GM18861 (cell line): ENCODE data around the gene B4GALT5.
"Not testable (repeated sequence)": the region's sequence is repeated elsewhere in the genome, so short reads cannot be mapped to it uniquely, and the experiment has no call there.

Experiments used
- ATAC-seq: cut with Tn5 transposase; IDR thresholded peaks from one replicate; pipeline ENCODE4 v1.9.1; 2021; ENCODE audit not compliant: unreplicated experiment

Gene B4GALT5

DNA sequence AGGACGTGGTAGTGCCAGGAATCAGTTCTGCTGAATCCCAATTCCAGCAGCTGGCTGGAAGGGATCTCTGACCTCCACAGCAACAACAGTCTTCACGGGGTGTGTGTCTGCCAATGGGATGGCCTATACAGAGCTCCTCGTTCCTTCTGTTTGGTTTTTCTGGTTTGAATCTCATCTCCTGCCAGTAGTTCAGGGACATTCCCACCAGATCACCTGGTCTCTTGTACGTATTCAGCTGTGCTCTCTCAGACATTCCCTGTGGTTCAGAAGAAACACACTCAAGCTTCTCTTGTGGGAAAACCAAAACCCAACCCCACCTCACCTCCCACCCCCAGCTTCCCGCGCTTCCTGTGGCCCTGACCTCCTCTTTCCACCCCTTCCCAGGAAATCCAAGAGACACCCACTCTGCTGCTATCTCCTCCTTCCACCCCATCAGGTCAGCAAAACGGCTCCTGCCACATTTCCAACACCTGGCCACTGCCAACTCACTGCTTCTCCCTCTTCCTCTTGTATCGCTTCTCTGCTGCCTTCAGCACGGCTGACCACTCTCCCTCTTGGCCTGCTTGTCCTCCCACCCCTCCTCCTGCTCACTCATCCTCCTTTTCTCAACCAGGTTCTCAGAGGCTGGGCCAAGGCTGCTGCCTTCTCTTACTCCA is 82.5 kb downstream of the B4GALT5 start:
- peak; percentile 16 for ATAC-seq

DNA sequence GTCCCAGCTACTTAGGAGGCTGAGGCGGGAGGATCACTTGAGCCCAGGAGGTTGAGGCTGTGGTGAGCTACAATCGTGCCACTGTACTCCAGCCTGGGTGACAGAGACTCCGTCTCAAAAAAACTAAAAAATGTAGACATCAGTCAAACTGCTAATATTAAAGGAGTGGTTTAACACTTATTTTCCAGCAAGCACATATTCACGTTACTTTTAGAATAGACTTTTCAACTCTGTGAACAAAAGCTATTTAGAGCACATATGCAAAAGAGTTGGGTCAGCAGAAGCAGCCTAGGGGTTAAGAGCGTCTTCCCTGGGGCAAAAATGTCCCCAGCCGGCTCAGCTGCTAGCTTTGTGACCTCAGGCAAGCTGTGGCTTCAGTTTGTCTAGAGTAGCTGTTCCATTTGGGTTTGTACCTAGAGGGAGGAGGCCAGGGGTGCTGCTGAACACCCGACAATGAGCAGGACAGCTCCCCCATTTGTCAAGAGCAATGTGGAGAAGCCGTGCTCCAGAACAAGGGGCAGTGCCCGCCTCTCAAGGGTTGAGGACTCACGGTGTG is 83.2 kb downstream of the B4GALT5 start:
- ATAC-seq, result peak; percentile 77

DNA sequence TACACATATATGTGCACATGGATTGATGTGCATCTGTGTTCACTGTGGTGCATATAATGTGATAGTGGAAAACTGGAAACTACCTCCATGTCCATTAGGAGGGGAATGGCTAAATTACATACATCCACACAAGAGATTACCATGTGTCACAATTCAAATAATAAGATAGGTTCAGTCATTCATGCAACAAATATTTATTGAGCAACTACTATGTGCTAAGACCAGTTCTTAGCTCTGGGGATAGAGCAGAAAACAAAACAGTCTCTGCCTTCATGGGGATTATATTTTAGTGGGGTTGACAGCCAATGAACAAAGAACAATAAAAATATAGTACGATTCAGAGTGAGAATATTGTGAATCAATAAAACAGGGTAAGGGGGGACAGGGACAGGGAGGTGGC is 84.1 kb downstream of the B4GALT5 start:
- ATAC-seq, result no peak

DNA sequence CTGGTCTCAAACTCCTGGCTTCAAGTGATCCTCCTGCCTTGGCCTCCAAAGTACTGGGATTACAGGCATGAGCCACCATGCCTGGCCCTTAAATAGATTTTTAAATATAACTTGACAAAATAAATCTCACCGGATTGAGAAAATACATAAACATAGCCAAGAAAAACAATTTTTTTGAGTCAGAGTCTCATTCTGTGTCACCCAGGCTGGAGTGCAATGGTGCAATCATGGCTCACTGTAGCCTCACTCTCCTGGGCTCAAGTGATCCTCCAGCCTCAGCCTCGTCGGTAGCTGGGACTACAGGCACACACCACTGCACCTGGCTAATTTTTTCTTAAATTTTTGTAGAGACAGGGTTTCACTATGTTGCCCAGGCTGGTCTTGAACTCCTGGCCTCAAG is 85.4 kb downstream of the B4GALT5 start:
- ATAC-seq, result not testable (repeated sequence)

DNA sequence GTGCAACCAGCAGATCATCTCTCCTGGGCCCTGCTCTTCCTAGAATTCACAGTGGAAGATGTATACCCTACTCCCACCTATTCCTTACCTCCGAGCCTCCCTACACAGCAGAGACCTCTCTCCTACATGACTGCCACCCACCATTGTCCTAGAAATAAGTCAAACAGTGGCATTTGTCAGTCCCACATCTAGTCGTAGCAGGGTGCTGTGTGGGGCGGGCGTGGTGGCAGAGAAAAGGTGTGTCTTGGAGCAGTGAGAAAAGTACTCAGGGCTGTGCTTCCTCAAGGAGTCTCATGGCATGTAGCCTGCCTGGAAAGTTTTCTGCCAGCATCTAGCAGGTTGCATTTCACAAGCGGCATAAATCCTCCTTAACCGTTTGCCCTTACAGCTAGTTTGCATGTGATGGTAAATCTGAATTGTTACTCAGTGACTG is 86.3 kb downstream of the B4GALT5 start:
- no peak for ATAC-seq

DNA sequence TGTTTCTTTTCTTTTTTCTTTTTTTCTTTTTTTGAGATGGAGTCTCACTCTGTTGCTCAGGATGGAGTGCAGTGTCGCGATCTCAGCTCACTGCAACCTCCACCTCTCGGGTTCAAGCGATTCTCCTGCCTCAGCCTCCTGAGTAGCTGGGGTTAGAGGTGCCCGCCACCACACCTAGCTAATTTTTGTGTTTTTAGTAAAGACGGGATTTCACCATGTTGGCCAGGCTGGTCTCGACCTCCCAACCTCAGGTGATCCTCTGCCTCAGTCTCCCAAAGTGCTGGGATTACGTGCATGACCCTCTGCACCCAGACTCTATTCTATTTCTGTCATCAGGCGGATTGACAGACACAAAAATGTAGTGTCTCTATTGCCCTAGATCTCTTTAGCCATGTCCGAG is 88.7 kb downstream of the B4GALT5 start:
- ATAC-seq, result not testable (repeated sequence)

DNA sequence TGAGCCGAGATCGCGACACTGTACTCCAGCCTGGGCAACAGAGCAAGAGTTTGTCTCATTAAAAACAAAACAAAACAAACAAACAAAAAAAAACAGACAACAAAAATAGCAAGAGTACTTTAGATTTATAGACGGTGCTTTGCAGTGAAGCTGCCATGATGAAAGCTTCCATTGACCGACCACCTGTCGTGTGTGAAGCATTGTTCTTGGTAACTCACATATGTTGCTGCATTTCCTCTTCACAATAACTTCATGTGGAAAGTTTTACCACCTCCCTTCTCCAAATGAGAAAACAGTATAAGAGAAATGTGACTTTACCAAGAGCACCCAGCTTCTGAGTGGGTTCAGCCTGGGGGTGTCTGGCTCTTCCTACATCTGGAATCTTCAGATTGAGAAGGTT is 89.4 kb downstream of the B4GALT5 start:
- no peak for ATAC-seq

DNA sequence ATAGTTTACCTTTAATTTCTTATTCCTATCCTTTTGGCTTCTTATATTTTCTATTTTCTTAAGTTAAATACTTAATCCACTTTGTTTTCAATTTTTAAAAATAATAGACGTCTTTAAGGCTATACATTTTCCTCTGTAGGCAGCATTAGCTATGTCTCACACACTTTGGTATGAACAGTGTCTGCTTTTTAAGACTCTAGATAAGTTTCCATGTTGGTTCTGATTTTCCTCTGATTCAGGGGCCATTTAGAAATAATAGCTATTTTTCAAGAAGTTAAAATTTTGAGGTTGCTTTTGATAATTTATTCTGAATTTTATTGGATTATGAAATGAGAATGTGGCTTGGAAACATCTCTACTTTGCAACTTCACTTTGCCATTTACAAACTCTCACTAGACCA is 91.4 kb downstream of the B4GALT5 start:
- no peak for ATAC-seq

DNA sequence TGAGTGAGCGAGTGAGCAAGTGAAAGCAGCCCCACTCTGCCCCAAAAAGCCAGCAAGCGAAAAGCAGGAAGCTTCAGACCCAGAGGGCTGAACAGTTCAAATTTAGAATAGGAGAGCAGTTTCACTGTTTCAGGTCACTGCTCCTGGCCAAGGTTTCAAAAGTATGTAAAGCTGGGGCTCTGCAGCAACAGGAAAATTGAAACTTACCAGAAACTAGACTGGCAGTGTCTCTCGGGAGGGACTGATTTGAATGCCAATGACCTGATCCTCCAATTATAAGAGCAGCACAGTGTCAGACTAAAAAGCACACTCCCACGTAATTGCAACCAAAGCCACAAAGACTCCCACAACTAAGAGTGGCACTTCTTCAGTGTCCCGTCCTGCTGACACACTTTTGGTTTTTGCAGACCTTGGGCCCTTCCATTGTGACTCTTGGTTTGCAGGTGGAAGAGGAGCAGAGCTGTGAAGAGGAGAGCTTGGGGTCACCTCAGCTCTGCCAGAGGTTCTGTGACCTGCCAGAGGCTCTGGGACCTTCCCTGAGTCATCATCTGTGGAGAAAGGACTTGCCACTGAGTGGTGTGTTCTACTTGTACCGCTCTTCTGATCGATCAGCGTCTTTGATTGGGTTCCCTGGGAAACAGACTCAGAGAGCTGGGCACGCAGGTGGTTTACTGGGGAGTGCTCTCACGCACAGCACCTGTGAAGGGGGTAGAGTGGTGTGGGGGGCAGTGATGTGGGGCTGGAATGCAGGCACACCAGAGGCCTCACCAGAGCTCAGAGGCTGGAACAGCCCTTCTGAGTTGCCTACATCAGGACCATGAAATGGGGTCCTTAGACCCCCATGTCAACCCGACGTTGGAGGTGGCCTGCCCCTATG is 93.1 kb downstream of the B4GALT5 start:
- peak; percentile 80 for ATAC-seq

DNA sequence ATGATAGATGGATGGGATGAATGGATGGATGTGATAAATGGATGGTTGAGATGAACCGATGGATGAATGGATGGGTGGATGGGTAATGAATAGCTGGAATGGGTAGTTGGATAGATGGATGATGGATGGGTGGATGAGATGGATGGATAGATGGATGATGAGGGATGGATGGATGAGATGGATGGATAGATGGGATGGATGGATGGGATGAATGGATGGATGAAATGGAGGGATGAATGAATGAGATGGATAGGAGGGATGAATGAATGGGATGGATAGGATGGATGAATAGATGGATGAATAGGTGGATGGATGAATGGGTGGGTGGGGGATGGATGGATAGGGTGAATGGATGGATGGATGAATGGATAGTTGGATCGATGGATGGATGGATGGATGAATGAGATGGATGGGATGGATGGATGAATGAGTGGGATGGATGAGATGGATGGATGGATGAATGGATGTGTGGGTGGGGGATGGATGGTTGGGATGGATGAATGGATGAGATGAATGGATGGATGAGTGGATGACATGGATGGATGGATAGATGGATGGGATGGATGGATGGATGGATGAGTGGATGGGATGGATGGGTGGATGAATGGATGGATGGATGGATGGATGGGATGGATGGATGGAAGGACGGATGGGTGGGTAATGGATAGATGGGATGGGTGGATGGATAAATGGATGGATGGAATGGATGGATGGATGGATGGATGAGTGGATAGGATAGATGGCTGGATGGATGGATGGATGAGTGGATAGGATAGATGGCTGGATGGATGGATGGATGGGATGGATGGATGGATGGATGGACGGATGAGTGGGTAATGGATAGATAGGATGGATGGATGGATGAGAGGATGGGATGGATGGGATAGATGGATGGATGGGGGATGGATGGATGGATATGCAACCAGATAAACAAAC is 94.3 kb downstream of the B4GALT5 start:
- ATAC-seq, result no peak

DNA sequence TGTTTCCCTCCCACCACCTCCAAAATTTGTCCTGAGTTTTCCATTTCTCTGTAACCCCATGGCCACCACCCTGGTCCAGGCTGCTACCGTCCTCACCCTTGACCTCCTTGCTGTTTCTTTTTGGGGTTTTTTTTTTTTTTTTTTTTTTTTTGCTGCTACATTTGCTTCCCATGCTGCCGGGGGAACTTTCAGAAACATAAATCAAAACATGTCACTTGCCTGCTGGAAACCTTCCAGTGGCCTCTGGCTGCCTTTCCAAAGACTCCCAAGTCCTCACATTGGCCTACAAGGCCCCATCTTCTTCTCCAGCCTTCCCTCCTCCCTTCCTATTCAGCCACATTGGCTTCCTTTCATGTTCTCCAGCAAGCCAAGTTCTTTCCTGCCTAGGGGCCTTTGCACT is 95.4 kb downstream of the B4GALT5 start:
- ATAC-seq, result no peak

DNA sequence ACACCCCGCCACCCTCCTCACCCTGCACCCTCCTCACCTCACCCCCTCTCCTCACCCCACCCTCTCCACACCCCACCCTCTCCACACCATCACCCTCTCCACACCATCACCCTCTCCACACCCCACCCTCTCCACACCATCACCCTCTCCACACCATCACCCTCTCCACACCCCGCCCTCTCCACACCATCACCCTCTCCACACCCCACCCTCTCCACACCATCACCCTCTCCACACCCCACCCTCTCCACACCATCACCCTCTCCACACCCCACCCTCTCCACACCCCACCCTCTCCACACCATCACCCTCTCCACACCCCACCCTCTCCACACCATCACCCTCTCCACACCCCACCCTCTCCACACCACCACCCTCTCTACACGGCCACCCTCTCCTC is 96.3 kb downstream of the B4GALT5 start:
- ATAC-seq, result not testable (repeated sequence)

DNA sequence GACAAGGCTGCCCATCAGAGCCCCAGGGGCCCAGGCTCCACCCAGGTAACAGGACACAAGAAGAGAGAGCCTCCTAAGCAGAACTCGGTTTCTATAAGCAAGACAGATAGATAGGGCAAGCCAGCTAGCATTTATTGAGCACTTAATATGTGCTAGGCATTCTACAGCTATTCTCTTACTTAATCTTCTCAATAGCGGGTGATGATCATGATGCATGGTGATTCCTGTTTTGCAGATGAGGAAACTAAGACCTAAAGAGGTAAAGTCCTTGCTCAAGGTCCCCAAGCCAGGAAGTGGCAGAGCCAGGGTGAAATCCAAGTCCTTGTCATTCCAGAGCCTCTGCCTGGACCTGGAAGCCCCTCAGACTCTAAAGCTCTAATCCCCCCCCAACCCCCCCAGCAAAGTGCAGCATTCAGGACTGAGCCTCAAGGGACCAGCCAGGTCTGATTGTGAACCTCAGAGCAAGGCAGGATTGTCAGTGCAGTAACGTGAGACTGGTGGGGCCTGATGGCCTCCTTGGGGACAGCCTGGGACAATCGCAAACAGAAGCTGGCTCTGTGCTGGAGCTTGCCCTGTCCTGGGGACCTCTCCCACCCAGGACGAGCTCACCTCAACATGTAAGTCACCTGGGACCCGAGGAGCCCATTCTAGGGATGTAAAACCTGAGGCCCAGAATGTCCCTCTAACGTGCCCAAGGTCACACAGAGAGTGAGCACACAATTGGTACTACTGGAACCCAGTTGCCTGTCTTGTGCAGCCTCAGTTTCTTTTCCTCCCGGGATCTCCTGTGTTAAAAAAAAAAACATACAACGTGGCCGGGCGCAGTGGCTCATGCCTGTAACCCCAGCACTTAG is 97.3 kb downstream of the B4GALT5 start:
- no peak for ATAC-seq

DNA sequence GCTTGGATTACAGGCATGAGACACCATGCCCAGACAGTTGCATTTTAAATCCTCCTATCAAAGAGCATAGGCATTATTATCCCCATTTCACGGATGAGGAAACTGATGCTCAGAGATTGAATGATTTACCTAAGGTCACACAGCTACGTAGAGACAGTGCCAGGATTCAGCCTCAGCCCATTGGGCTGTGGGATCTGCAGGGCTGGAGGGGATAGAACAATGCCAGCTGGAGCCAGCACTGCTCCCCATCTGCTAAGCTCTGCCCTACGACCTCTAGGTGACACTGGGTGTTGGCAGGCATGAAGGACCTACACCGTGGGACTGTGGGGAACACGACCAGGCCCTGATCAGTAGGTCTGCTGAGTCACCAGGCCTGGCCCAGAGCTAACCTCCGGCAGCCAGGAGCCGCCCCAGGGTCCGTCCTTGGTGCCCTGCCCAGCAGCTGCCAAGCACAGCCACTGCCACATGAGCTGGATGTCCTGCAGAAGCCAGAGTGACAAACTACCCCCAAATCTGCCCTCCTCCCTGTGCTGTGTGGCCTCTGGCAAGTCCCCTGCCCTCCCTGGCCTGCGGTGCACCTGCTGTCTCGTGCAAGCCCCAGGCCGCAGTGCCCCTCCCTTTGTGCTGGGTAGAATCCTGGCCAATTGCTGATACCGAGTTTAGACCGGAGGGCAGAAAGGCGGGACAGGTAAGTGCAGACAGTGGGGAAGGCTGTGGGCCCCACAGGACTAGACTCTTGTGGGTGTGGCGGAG is 98.1 kb downstream of the B4GALT5 start:
- no peak for ATAC-seq

DNA sequence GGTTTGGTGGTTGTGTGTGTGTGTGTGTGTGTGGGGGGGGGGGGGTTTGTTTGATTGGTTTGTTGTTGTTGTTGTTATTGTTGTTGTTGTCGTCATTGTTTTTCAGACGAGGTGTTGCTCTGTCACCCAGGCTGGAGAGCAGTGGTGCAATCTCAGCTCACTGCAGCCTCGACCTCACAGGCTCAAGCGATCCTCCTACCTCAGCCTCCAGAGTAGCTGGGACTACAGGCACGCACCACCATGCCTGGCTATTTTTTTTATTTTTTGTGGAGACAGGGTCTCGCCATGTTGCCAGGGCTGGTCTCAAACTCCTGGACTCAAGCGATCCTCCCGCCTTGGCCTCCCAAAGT is 98.7 kb downstream of the B4GALT5 start:
- ATAC-seq, result not testable (repeated sequence)

DNA sequence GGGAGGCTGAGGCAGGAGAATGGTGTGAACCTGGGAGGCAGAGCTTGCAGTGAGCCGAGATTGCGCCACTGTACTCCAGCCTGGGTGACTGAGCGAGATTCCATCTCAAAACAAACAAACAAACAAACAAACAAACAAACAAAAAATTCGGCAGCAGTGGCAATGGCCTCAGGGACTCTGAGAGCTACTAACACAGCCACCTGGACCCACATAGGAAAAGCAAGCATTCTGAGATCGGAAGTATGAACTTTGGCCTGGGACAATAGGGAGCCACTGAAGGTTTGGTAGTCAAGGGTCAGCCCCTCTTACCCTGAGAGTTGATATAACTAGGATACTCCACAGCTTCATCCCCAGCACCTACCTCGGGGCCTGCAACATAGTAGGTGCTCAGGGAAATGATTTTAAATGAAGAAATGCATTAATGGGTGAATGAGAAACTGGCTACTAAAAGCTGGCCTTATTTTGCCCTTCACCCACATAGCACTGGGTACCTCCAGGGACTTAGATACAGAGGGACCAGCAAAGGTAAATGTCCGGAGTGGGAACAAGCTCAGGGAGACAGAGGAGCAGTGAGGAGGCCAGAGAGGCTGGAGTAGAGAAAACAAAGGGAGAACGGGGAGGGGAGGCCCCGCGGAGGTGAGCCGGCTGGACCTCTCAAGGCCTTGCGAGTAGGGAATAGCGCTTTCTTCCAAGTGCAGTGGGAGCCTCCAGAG is 99.2 kb downstream of the B4GALT5 start:
- no peak for ATAC-seq

DNA sequence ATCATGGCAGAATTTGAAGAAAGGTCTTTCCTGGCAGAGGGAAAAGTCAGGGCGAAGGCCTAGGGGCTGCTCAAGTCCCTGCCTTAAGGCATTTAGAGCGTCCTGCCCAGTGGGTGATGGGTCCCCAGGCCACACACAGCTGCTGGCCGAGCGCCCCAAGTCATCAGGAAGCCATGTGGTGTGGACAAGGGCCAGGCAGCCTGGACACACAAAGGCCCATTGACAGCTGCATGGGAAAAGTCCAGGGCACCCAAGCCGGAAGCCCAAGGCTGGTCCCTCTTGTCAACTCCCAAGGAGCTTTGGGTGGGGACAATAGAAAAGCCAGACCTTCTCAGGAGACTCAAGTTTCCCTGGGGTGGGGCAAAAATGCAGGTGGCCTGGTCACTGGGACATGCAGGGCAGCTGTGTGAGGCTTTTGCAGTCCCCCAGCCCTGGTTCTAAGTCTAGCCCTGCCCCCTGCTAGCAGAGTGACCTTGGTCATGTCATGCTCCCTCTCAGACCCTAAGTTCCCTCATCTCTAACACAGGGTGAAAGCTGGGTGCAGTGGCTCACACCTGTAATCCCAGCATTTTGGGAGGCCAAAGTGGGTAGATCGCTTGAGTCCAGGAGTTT is 101.4 kb downstream of the B4GALT5 start:
- ATAC-seq, result no peak

DNA sequence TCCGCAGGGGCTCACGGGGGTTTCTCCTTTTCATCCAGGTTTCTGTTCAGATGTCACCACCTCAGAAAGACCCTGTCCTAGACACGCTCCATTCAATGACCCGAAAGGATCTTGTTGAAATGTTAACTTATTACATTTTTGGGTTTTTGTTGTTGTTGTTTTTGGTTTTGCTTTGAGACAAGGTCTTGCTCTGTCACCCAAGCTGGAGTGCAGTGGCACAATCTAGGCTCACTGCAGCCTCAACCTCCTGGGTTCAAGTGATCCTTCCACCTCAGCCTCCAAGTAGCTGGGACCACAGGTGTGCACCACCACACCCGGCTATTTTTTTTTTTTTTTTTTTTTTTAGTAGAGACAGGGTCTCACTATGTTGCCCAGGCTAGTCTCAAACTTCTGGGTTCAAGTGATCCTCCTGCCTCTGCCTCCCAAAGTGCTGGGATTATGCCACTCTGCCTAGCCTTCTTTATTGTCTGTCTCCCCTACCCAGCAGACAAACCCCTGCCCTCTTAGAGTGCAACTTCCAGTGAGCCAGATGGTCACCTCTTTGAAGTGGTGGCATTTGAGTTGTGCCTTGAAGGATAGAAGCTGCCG is 102.0 kb downstream of the B4GALT5 start:
- ATAC-seq, result not testable (repeated sequence)
